GM10248 (cell line): ENCODE measurements around the gene PDRG1.

Experiments used
- CTCF ChIA-PET: fragments of 300-600 bp; sonication (Branson Sonifier 250); formaldehyde crosslinking; extraction: SDS; loops from one replicate; lab custom pipeline; 2021; ENCODE audit warnings: antibody characterized with exemption; lab: Yijun Ruan, JAX
- POLR2A ChIA-PET: fragments of 350-650 bp; sonication (Branson Sonifier 250); formaldehyde crosslinking; extraction: SDS; loops from one replicate; lab custom pipeline; 2020; ENCODE audit warnings: antibody characterized with exemption; lab: Yijun Ruan, JAX
- DNase-seq: peaks from one replicate; pipeline ENCODE4 v3.0.0; 2012; ENCODE audit errors: extremely low spot score
- TF ChIP-seq, protein P1 (sequence below): IDR thresholded peaks from 2 replicates; pipeline ENCODE4 v1.5.1; 2012; ENCODE audit warnings: mild to moderate bottlenecking, low read depth; ENCODE audit errors: extremely low read depth, missing control alignments, control extremely low read depth

PDRG1 gene

DNA sequence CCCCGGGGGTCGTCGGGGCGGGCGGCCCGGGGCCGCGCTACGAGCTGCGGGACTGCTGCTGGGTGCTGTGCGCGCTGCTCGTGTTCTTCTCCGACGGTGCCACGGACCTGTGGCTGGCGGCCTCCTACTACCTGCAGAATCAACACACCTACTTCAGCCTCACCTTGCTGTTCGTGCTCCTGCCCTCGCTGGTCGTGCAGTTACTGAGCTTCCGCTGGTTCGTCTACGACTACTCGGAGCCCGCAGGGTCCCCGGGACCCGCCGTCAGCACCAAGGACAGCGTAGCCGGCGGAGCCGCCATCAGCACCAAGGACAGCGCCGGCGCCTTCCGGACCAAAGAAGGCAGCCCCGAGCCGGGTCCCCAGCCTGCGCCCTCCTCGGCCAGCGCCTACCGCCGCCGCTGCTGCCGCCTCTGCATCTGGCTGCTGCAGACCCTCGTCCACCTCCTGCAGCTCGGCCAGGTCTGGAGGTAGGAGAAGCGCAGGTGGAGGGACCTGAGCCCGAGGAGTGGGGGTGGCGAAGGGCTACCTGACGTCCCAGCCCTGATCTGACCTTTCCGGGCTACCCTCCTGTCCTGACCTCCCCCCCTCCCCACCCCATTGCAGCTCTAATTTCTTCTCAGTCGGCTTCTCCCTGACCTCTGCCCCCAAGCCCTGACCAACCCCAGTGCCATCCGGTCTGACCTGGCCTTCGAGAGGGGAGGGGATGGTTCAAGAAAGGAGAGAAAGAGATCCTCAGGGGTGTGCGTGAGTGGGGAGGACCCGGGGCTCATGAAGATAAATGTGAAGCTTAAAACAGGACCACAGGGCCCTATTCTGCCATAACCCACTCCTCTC, 16.7 kb upstream of the PDRG1 start:
- DNase-seq, result peak; percentile 93
- TF ChIP-seq, protein P1, sequence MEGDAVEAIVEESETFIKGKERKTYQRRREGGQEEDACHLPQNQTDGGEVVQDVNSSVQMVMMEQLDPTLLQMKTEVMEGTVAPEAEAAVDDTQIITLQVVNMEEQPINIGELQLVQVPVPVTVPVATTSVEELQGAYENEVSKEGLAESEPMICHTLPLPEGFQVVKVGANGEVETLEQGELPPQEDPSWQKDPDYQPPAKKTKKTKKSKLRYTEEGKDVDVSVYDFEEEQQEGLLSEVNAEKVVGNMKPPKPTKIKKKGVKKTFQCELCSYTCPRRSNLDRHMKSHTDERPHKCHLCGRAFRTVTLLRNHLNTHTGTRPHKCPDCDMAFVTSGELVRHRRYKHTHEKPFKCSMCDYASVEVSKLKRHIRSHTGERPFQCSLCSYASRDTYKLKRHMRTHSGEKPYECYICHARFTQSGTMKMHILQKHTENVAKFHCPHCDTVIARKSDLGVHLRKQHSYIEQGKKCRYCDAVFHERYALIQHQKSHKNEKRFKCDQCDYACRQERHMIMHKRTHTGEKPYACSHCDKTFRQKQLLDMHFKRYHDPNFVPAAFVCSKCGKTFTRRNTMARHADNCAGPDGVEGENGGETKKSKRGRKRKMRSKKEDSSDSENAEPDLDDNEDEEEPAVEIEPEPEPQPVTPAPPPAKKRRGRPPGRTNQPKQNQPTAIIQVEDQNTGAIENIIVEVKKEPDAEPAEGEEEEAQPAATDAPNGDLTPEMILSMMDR, result no peak
- POLR2A ChIA-PET, result no interaction called here
- CTCF ChIA-PET, result interaction anchor here (1.1 to 5.9 kb wide), 5 partner anchors 12 to 121 kb away, joined by 3 to 31 read pairs (median 10); partner anchors contain the start of gene PDRG1

DNA sequence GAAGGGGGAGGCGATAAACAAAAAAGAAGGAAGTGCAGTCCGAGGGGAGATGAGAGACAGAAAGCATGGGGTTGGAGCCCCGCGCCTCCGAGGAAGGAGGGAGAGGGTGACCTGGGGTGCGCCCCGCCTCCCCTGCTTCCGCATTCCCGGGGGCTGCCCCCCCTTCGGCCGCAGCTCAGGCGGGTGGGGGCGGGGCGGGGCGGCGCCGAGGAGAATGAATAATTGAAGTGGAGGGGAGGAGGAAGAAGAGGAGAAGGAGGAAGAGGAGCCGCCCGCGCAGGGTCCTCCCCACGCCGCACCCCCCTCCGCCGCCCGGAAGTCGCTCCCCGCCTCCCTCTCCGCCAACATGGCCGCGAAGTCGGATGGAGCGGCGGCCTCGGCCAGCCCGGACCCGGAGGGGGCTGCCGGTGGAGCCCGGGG, 16.0 kb upstream of the PDRG1 start, which contains the start of gene XKR7:
Gene XKR7, plus strand, starts transcription at position 322 of the 420 bp plus-strand sequence. Its CDS starts 25 bp downstream, at position 347.
- DNase-seq, result no peak
- TF ChIP-seq, protein P1, result no peak
- ChIA-PET CTCF (interaction anchor here (1.1 to 5.9 kb wide), 4 partner anchors 11 to 121 kb away, joined by 4 to 31 read pairs (median 10); partner anchors contain the start of gene PDRG1), POLR2A (no interaction called here)

DNA sequence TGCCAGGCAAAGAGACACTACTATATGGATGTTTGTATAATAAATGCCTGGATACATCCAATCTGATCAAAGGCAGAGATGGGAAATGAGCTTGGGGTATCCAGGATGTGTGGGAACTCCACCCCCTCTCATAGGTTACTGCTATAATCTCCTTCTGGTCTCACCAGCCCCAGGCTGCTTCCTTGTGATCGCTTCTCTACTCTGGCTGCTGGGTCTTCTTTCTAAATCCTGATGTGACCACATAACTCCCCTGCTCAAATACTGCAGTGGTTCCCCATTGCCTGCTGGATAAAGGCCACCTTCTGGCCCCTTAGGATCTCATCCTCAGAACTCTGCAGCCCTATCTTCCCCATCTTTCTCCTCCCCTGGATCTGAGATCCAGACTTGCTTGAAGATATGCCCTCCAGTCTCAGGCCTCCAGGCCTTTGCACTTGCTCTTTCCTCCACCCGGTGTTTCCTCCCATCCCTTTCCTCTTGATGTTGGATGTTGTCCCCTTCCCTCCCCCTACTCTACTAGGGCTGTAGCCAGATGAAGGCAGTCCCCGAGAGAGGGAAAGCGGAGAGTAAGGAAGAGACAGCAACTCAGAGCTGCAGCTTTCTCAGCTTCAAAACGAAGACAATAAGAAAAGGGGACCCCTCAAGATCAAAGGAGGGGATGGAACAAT, 15.3 kb upstream of the PDRG1 start:
- CTCF ChIA-PET, result interaction anchor here (1.1 to 2.6 kb wide), 4 partner anchors 10 to 144 kb away, joined by 3 to 10 read pairs (median 5); partner anchors contain the start of gene PDRG1
- POLR2A ChIA-PET, result no interaction called here
- TF ChIP-seq, protein P1, result no peak
- no peak for DNase-seq

DNA sequence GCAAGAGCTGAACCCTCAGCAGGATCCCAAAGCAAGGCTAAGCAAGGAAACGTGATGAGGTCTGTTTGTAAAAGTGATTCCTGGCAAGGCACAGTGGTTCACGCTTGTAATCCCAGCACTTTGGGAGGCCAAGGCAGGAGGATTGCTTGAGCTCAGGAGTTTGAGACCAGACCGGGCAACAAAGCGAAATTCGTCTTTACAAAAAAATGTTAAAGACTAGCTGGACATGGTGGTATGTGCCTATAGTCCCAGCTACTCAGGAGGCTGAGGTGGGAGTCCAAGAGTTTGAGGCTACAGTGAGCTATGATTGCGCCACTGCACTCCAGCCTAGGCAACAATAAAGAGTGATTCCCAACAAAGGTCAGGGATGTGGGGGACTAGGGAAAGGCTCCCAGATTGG, 12.0 kb upstream of the PDRG1 start:
- TF ChIP-seq, protein P1, result no peak
- ChIA-PET CTCF (interaction anchor here (1.3 to 2.4 kb wide), 8 partner anchors 8 to 117 kb away, joined by 4 to 20 read pairs (median 5); partner anchors contain the start of gene PDRG1), POLR2A (interaction anchor here (0.6 kb wide), 1 partner anchor 100 kb away, joined by 3 read pairs; no protein-coding TSS in a partner anchor)
- no peak for DNase-seq

DNA sequence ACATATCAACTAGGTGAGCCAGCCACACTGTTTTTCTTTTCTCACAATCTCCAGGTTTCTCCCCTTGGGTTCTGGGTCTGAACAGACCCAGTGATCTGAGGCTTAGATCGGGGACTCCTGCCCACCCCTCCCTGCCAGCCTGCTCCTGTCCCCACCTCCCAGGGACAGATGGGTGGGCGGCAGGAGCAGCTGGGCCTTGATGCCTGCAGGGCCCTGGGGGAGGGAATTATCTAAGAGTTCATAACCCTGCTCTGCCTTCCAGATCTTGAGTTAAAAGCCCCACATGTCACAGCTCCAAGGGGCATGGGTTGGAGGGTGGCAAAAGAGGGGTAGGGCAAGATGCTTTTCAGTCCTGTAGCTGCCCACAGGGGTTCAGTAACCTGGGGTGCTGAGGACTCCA, 10.9 kb upstream of the PDRG1 start:
- POLR2A ChIA-PET, result no interaction called here

More for the DNA sequence above, 10.9 kb upstream of the PDRG1 start:
- CTCF ChIA-PET, result interaction anchor here (1.3 to 2.4 kb wide), 8 partner anchors 11 to 140 kb away, joined by 4 to 20 read pairs (median 5); partner anchors contain the start of gene PDRG1
- TF ChIP-seq, protein P1, result no peak
- no peak for DNase-seq
